Measurements from ENCODE around the gene IFNGR2.

IFNGR2 gene

DNA sequence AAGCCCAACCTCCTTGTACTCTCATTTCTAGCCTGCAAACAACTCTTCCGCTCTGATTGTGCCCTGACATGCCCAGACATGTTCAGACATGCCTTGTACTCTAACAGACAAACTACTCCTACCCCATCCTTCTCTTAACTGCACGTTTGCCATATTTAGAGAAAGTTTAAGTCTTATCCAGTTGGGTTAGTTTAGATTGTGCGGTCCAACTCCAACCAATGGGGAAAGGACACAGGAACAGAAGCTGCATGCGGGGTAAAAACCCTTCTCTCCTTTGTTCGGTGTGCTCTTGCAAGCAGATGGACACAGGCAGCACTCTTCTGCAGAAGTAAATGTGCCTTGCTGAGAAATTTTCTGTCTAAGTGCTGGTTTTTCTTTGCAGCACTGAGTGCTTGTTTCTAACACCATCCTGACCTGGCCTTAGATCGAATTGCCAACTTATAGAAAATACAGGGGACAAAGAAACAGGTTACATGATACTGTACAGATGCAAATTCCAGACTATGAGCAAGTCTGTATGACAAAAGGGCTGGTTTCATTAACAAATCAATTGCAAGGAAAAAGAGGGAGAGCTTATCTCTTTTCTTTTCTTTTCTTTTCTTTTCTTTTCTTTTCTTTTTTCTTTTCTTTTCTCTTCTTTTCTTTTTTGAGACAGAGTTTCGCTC, 35.8 kb upstream of the IFNGR2 start:
- no peak for TF ChIP-seq TAF1 (IDR thresholded peaks at IDR 0.05; ENCODE audit: borderline replicate concordance, low read depth, low read length)
- no peak for TF ChIP-seq POLR2AphosphoS5 (IDR thresholded peaks at IDR 0.05; ENCODE audit: low read depth, low read length)
- no peak for TF ChIP-seq POLR2A (IDR thresholded peaks at IDR 0.05; ENCODE audit: low read depth, low read length)
- no peak for FAIRE-seq
- no peak for DNase-seq (ENCODE audit: insufficient read length)

DNA sequence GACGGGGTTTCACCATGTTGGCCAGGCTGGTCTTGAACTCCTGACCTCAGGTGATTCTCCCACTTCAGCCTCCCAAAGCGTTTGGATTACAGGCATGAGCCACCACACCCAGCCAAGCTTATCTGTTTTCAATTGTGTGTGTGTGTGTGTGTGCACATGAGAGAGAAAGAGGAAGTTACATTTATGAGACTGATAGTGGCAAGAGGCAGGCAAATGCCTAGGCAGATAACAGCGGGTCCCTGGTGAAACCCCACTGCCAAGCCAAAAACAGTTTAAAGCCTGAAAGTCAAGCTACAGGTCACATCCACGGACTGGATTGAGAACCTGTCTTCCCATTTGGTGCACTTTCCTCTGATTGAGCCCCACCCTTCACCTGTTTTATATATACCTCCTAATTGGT, 35.1 kb upstream of the IFNGR2 start:
- DNase-seq (ENCODE audit: insufficient read length) (no peak), FAIRE-seq (no peak)
- TF ChIP-seq POLR2AphosphoS5 (IDR thresholded peaks at IDR 0.05; ENCODE audit: low read depth, low read length): no peak
- TF ChIP-seq TAF1 (IDR thresholded peaks at IDR 0.05; ENCODE audit: borderline replicate concordance, low read depth, low read length): no peak
- TF ChIP-seq POLR2A (IDR thresholded peaks at IDR 0.05; ENCODE audit: low read depth, low read length): no peak

DNA sequence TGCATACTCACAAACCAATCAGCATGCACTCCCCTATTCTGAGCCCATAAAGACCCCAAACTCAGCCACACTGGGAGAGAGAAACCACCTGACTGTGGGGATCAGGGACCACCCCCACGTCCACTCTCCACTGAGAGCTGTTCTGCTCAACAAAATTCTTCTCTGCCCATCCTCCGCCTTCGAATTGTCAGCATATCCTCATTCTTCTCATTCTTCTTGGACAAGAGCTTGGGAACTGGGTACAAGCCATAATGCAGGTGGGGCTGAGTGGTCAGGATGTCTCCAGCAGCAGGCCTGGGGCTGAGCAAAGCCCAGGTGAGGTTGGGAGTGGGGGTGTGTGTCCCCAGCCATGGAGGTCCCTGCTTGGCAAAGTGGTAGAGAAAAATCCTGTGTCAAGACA, 34.6 kb upstream of the IFNGR2 start:
- no peak for FAIRE-seq
- DNase-seq (ENCODE audit: insufficient read length): no peak
- TF ChIP-seq TAF1 (IDR thresholded peaks at IDR 0.05; ENCODE audit: borderline replicate concordance, low read depth, low read length) (no peak), POLR2A (IDR thresholded peaks at IDR 0.05; ENCODE audit: low read depth, low read length) (no peak), POLR2AphosphoS5 (IDR thresholded peaks at IDR 0.05; ENCODE audit: low read depth, low read length) (no peak)

DNA sequence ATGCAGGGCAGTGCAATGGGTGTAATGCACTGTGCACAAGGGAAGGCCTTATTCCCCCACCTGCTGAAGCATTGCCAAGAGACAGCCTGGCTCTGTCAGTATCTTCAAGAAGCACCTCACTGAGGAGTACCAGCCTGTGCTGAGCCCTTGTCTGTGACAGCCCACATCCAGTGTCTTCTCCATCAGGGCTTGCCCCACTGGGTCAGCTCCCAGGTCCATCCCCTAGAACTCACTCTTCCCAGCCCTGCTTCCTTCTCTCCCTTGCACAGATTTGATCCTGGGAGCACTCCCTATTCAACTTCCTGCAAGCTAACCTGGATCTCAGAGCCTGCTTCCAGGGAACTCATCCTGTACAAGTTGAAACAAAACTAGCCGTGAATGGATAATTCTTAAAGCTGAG, 33.6 kb upstream of the IFNGR2 start:
- no peak for FAIRE-seq
- TF ChIP-seq POLR2A (IDR thresholded peaks at IDR 0.05; ENCODE audit: low read depth, low read length) (no peak), POLR2AphosphoS5 (IDR thresholded peaks at IDR 0.05; ENCODE audit: low read depth, low read length) (no peak), TAF1 (IDR thresholded peaks at IDR 0.05; ENCODE audit: borderline replicate concordance, low read depth, low read length) (no peak)
- no peak for DNase-seq (ENCODE audit: insufficient read length)

DNA sequence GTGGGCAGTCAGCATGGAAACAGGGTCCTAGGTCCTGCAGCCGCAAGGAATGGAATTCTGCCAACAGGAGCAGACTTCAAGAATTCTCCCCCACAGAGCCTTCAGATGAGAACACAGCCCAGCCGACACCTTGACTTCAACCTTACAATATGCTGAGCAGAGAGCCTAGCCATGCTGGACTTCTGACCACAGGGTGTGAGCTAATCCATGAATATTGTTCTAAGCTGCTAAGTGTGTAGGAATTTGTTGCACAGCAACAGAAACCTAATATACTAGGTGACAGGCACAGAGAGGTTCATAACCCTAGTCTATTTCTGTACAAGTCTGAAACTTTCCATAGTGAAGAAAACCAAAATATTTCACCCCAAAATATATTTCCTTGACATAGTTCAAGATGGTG, 32.9 kb upstream of the IFNGR2 start:
- FAIRE-seq (peak; percentile 24), DNase-seq (ENCODE audit: insufficient read length) (no peak)
- TF ChIP-seq POLR2A (IDR thresholded peaks at IDR 0.05; ENCODE audit: low read depth, low read length): no peak

DNA sequence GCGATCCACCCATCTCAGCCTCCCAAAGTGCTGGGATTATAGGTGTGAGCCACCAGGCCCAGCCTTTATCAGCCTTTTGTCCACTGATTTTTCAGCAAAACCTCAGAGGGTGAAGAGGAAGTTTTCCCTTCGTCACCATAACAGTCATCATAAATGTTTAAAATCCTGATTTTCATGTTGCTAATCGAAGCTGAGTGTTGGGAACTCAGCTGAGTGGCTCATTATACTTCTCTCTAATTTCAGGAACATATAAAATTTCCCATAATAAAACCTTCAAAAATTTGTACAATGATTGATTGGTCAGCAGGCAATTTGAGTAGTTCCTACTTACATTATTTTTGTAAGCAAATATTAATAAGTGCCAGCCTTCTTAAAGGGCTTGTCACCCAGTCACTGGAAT, 31.8 kb upstream of the IFNGR2 start:
- FAIRE-seq: no peak
- no peak for DNase-seq (ENCODE audit: insufficient read length)
- TF ChIP-seq POLR2AphosphoS5 (IDR thresholded peaks at IDR 0.05; ENCODE audit: low read depth, low read length): no peak
- TF ChIP-seq TAF1 (IDR thresholded peaks at IDR 0.05; ENCODE audit: borderline replicate concordance, low read depth, low read length): no peak
- no peak for TF ChIP-seq POLR2A (IDR thresholded peaks at IDR 0.05; ENCODE audit: low read depth, low read length)

DNA sequence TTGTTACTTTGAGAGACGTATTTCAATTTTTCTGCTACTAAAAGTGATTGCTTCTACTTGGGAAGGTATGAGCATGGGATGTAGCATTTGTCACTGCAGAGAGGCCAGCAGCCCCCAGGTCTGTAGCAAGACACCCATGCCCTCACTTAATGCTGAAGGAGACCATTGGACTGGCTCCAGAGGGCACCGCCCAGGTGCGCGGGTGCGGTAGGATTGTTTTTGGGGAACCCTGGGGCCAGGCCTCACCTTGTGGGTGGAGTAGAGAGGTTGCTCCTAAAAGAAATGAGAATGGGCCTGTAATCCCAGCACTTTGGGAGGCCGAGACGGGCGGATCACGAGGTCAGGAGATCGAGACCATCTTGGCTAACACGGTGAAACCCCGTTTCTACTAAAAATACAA, 30.6 kb upstream of the IFNGR2 start:
- no peak for FAIRE-seq
- no peak for TF ChIP-seq POLR2AphosphoS5 (IDR thresholded peaks at IDR 0.05; ENCODE audit: low read depth, low read length)
- TF ChIP-seq TAF1 (IDR thresholded peaks at IDR 0.05; ENCODE audit: borderline replicate concordance, low read depth, low read length): no peak
- no peak for TF ChIP-seq POLR2A (IDR thresholded peaks at IDR 0.05; ENCODE audit: low read depth, low read length)
- no peak for DNase-seq (ENCODE audit: insufficient read length)

DNA sequence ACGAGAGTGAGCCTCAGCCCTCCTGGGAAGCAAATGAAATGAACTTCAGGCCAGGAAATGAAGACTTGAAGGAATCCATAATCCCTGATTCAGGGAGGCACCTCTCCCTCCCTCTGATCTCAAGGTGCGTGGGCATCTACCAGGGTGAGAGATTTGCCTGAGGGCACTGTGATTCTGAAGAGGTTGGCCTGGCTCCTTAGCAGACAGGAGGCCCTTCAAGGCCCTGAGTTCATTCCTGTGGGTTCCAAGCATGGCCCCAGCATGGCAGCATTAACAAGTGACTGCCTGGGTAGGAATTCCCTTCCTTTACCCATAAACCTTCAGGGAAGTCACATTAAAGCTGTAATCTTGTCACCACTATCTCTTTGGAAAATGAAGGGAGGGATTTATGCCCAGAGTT, 29.8 kb upstream of the IFNGR2 start:
- DNase-seq (ENCODE audit: insufficient read length) (no peak), FAIRE-seq (no peak)
- TF ChIP-seq TAF1 (IDR thresholded peaks at IDR 0.05; ENCODE audit: borderline replicate concordance, low read depth, low read length) (no peak), POLR2AphosphoS5 (IDR thresholded peaks at IDR 0.05; ENCODE audit: low read depth, low read length) (no peak), POLR2A (IDR thresholded peaks at IDR 0.05; ENCODE audit: low read depth, low read length) (no peak)

DNA sequence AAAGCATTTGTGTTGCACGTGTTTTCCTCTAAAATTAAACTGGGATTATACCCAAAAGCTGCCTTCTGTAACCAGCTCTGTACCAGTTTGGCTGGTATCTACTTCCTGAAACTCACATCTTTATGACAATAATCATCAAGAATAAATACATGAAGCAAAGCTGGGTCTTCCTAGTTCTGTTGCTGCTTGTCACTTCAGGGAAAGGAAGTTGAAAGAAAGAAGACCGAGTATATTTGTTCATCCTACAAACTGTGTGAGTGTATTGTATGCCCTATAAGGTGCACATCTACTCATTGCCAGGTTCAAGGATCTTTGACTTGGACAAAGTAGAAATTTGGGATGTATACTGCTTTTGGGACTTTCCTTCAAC, 29.1 kb upstream of the IFNGR2 start:
- no peak for FAIRE-seq
- no peak for TF ChIP-seq POLR2AphosphoS5 (IDR thresholded peaks at IDR 0.05; ENCODE audit: low read depth, low read length)
- no peak for TF ChIP-seq POLR2A (IDR thresholded peaks at IDR 0.05; ENCODE audit: low read depth, low read length)
- no peak for TF ChIP-seq TAF1 (IDR thresholded peaks at IDR 0.05; ENCODE audit: borderline replicate concordance, low read depth, low read length)
- no peak for DNase-seq (ENCODE audit: insufficient read length)

DNA sequence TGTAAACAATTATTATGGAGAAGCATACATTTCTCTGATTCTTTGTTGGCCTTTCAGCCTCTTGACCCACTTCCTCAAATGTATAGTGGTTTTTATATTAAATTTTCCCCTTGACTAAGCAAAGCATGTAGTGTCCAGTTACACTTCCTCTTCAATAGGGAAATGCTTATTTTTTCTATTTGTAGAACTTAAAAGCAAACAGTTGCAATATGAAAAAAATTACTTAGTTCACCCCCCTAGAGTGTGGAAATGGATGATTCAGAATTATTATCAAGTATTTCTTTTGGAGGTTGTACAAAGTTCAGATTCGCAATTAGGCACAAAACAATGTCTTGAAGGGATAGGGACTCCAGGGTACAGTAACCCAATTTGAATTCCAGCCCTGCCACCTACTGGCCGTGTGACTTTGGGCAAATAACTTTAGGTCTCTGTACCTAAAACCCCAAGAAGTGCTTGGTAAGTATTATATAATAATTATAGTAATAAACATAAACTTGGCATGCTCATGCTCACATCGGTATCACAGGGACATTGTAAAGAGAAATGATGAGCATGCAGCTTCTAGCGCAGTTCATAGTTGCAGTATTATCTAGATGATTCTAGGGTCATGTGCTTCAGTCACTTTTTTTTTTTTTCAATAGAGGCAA, 28.6 kb upstream of the IFNGR2 start:
- FAIRE-seq (peak; percentile 73), DNase-seq (ENCODE audit: insufficient read length) (no peak)
- TF ChIP-seq POLR2AphosphoS5 (IDR thresholded peaks at IDR 0.05; ENCODE audit: low read depth, low read length) (no peak), POLR2A (IDR thresholded peaks at IDR 0.05; ENCODE audit: low read depth, low read length) (no peak), TAF1 (IDR thresholded peaks at IDR 0.05; ENCODE audit: borderline replicate concordance, low read depth, low read length) (no peak)

DNA sequence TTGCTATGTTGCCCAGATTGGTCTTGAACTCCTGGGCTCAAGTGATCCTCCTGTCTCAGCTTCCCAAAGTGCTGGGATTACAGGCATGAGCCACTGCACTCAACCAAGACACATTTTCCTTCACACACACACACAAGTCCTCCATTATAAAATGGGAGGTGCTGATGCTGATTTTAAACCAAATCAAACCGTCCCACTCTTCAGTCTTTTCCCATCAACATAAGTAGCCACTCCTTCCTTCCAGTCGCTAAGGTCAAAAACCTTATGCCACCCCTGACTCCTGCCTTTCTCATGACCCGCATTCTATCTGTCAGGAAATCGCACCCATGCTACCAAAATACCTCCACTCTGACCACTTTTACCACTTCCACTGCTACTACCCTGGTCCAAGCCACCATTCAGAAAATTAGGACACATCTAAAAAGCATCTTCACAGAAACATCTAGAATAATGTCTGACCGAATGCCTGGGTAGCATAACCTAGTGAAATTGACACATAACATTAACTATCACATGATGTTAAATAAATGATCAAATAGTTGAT, 28.0 kb upstream of the IFNGR2 start:
- FAIRE-seq (peak; percentile 14), DNase-seq (ENCODE audit: insufficient read length) (no peak)
- no peak for TF ChIP-seq TAF1 (IDR thresholded peaks at IDR 0.05; ENCODE audit: borderline replicate concordance, low read depth, low read length)
- no peak for TF ChIP-seq POLR2AphosphoS5 (IDR thresholded peaks at IDR 0.05; ENCODE audit: low read depth, low read length)
- no peak for TF ChIP-seq POLR2A (IDR thresholded peaks at IDR 0.05; ENCODE audit: low read depth, low read length)

DNA sequence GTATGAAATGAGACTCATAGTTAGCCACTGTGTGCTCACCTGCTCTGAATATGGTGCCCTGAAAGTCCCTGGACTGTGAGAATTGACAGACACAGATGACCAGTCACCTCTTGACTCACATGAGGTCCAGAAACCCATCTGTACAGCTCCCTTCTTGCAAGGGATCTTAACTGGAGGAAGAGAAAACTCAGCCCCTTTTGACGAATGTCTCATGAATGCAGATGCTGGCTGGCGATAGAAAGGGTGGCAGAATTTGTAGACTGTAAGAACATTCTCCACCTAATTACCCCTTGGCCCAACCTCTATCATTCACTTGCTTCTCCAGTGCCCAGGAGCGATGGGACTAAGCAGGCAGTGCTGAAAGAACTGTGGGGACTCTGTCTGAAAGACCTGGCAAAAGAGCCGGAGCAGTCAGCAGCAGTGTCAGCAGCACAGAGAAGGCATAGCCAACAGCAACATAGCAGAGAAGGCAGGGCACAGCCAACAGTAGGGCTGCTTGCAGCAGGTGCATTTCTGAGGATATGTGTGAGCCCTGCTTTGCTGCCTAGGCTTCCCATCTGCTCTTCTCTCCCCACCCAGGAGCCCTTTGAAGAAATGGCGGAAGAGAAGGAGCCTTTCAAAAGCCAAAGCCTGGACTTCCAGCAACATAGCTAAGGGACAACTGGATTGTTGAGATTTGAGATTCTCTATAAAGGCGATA, 25.8 kb upstream of the IFNGR2 start:
- no peak for DNase-seq (ENCODE audit: insufficient read length)
- no peak for FAIRE-seq
- TF ChIP-seq POLR2A (IDR thresholded peaks at IDR 0.05; ENCODE audit: low read depth, low read length): no peak
- TF ChIP-seq TAF1 (IDR thresholded peaks at IDR 0.05; ENCODE audit: borderline replicate concordance, low read depth, low read length): no peak
- TF ChIP-seq POLR2AphosphoS5 (IDR thresholded peaks at IDR 0.05; ENCODE audit: low read depth, low read length): no peak

All from GM12892 (cell line).